ENCODE data around the gene AKR1E2.

Gene AKR1E2

GRCh38 chr10:4845766-4846165 is 19.8 kb downstream of the AKR1E2 start:
- DNase-seq (ENCODE audit: low read depth, low spot score) = no peak

- DNase-seq (ENCODE audit: low read depth, low spot score) = no peak
Observed at GRCh38 chr10:4846775-4847174, 20.8 kb downstream of the AKR1E2 start.

GRCh38 chr10:4847561-4848355 is 21.8 kb downstream of the AKR1E2 start:
- DNase-seq (ENCODE audit: low read depth, low spot score) = peak; percentile 71

GRCh38 chr10:4848356-4849041 is 22.5 kb downstream of the AKR1E2 start:
- no peak for DNase-seq (ENCODE audit: low read depth, low spot score)

GRCh38 chr10:4849042-4849402 is 23.0 kb downstream of the AKR1E2 start:
- DNase-seq (ENCODE audit: low read depth, low spot score) = no peak

GRCh38 chr10:4849555-4850242 is 23.7 kb downstream of the AKR1E2 start:
- peak; percentile 97 for DNase-seq (ENCODE audit: low read depth, low spot score)

GRCh38 chr10:4850397-4850796 is 24.4 kb downstream of the AKR1E2 start:
- no peak for DNase-seq (ENCODE audit: low read depth, low spot score)

GRCh38 chr10:4851176-4851575 is 25.2 kb downstream of the AKR1E2 start:
- no peak for DNase-seq (ENCODE audit: low read depth, low spot score)

GRCh38 chr10:4851846-4852245 is 25.8 kb downstream of the AKR1E2 start:
- peak; percentile 92 for DNase-seq (ENCODE audit: low read depth, low spot score)

- DNase-seq (ENCODE audit: low read depth, low spot score) = no peak
Observed at GRCh38 chr10:4865945-4866661, 40.1 kb downstream of the AKR1E2 start.

- no peak for DNase-seq (ENCODE audit: low read depth, low spot score)
Observed at GRCh38 chr10:4867109-4867519, 41.1 kb downstream of the AKR1E2 start.

- DNase-seq (ENCODE audit: low read depth, low spot score) = peak; percentile 55
Observed at GRCh38 chr10:4867520-4868356, 41.7 kb downstream of the AKR1E2 start.

GRCh38 chr10:4868357-4868657 is 42.3 kb downstream of the AKR1E2 start:
- no peak for DNase-seq (ENCODE audit: low read depth, low spot score)

- no peak for DNase-seq (ENCODE audit: low read depth, low spot score)
Observed at GRCh38 chr10:4882704-4883078, 56.7 kb downstream of the AKR1E2 start.

- DNase-seq (ENCODE audit: low read depth, low spot score) = peak; percentile 20
Observed at GRCh38 chr10:4883079-4883739, 57.2 kb downstream of the AKR1E2 start.

GRCh38 chr10:4885162-4885561 is 59.2 kb downstream of the AKR1E2 start:
- DNase-seq (ENCODE audit: low read depth, low spot score) = no peak

GRCh38 chr10:4887501-4887900 is 61.5 kb downstream of the AKR1E2 start:
- no peak for DNase-seq (ENCODE audit: low read depth, low spot score)

- DNase-seq (ENCODE audit: low read depth, low spot score) = no peak
Observed at GRCh38 chr10:4888236-4888635, 62.2 kb downstream of the AKR1E2 start.

- DNase-seq (ENCODE audit: low read depth, low spot score) = no peak
Observed at GRCh38 chr10:4889959-4890358, 64.0 kb downstream of the AKR1E2 start.

GRCh38 chr10:4892681-4893080 is 66.7 kb downstream of the AKR1E2 start:
- no peak for DNase-seq (ENCODE audit: low read depth, low spot score)

GRCh38 chr10:4894335-4894734 is 68.3 kb downstream of the AKR1E2 start:
- no peak for DNase-seq (ENCODE audit: low read depth, low spot score)

All from astrocyte of the hippocampus (primary cell).